ENCODE results near the gene ALDH1A3. TPM values are rescaled to one million over a fixed set of nuclear protein-coding genes. Genes with fewer than 3 reads are reported as not detected.

ALDH1A3 gene
- total and polyA plus RNA-seq, 5 donors from 2014 or later = not detected

DNA sequence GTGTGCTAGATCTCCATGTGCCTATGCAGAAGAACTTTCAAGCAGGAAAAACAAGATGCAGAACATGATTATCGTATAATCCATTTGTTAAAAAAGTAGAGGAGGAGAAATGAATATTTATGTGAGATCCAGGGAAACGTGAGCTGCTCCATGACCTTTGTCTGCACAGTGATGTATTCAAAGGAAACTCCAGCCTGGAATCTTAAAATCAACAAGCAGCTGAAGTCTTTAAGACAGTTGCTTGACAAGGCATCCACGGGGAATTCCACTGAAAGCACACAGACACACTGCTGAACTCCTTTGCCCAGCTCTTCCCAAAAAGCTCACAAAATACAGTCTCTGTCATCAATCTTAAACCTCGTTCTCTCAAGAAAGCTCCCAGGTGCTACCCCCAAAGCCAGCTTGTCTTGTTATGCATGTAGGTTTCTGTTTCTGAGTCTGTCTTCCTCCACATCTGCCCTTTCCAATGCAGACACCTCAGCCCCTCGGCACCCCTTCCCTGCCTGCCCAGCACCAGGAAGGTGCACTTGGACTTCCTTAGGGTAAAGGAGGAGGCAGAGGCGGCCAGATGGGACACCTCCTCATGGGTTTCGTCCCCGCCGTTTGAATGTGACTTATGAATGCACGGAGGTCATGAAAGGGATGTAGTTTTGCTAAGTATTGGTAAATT, 68.3 kb downstream of the ALDH1A3 start:
- H3K9me3 Mint-ChIP-seq = no peaks in the 10 kb centered on the region
- H3K9me3 ChIP-seq (ENCODE audit: control insufficient read depth in 2 of 2, low read length in 2 of 2) = no peaks in the 10 kb centered on the region
- no peaks in the 10 kb centered on the region for H3K4me1 Mint-ChIP-seq
- ATAC-seq (ENCODE audit: low read depth in 2 of 2) (no peak), DNase-seq (no peak)
- H3K36me3 Mint-ChIP-seq = no peaks in the 10 kb centered on the region
- no peak overlapping the region for H3K4me3 Mint-ChIP-seq
- no peaks in the 10 kb centered on the region for H3K4me1 ChIP-seq (ENCODE audit: control insufficient read depth, insufficient read depth, low read length, poor library complexity, severe bottlenecking)
- no peak overlapping the region for H3K27ac ChIP-seq (ENCODE audit: insufficient read depth, low read length, poor library complexity, severe bottlenecking)
- no peak overlapping the region for H3K27ac Mint-ChIP-seq
- H3K4me3 ChIP-seq (ENCODE audit: low read depth, low read length) = no peak overlapping the region
- H3K27me3 ChIP-seq (ENCODE audit: control insufficient read depth, insufficient read depth, low read length) = no peaks in the 10 kb centered on the region
- H3K36me3 ChIP-seq (ENCODE audit: control insufficient read depth, insufficient read depth, low read length) = no peaks in the 10 kb centered on the region
- H3K27me3 Mint-ChIP-seq = peaks cover 5% of the 10 kb centered on the region

DNA sequence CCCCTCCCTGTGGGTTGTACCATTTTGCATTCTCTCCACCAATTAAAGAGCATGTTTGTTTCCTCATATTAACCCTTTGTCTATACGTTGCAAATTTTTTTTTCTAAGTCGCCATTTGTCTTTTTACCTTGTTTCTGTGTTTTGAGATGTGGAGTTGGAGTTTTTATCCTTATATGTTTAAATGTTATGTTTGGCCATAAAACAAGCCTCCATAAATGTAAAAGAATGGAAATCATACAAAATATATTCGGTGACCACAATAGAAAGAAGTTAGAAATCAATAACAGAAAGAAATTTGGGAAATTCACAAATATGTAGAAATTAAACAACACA, 68.8 kb downstream of the ALDH1A3 start:
- ATAC-seq (ENCODE audit: low read depth in 2 of 2) (no peak), DNase-seq (no peak)
- Mint-ChIP-seq H3K36me3 (no peaks in the 10 kb centered on the region), H3K9me3 (no peaks in the 10 kb centered on the region), H3K4me3 (no peak overlapping the region), H3K4me1 (no peaks in the 10 kb centered on the region), H3K27me3 (peaks cover 10% of the 10 kb centered on the region), H3K27ac (no peak overlapping the region)
- no peaks in the 10 kb centered on the region for H3K4me1 ChIP-seq (ENCODE audit: control insufficient read depth, insufficient read depth, low read length, poor library complexity, severe bottlenecking)
- H3K36me3 ChIP-seq (ENCODE audit: control insufficient read depth, insufficient read depth, low read length) = no peaks in the 10 kb centered on the region
- H3K27me3 ChIP-seq (ENCODE audit: control insufficient read depth, insufficient read depth, low read length) = no peaks in the 10 kb centered on the region
- H3K9me3 ChIP-seq (ENCODE audit: control insufficient read depth in 2 of 2, low read length in 2 of 2) = no peaks in the 10 kb centered on the region
- no peak overlapping the region for H3K4me3 ChIP-seq (ENCODE audit: low read depth, low read length)
- no peak overlapping the region for H3K27ac ChIP-seq (ENCODE audit: insufficient read depth, low read length, poor library complexity, severe bottlenecking)

DNA sequence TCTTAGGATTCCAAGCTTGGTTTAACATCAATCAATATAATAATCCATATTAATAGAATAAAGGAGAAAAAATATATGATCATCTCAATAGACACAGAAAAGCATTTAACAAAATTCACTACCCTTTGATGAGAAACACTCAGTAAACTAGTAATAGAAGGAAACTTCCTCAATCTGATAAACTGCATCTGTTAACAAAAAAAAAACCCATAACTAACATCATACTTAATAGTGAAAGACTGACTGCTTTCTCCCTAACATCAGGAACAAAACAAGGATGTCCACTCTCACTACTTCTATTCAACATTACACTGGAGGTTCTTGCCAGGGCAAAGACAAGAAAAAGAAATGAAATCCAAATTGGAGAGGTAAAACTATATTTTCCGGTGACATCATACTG, 70.1 kb downstream of the ALDH1A3 start:
- Histone ChIP-seq H3K9me3 (ENCODE audit: control insufficient read depth in 2 of 2, low read length in 2 of 2) (no peaks in the 10 kb centered on the region), H3K27ac (ENCODE audit: insufficient read depth, low read length, poor library complexity, severe bottlenecking) (no peak overlapping the region), H3K36me3 (ENCODE audit: control insufficient read depth, insufficient read depth, low read length) (no peaks in the 10 kb centered on the region), H3K4me1 (ENCODE audit: control insufficient read depth, insufficient read depth, low read length, poor library complexity, severe bottlenecking) (no peaks in the 10 kb centered on the region), H3K27me3 (ENCODE audit: control insufficient read depth, insufficient read depth, low read length) (peaks cover 1% of the 10 kb centered on the region), H3K4me3 (ENCODE audit: low read depth, low read length) (no peak overlapping the region)
- ATAC-seq (ENCODE audit: low read depth in 2 of 2) (no peak), DNase-seq (no peak)
- Mint-ChIP-seq H3K27ac (no peak overlapping the region), H3K36me3 (no peaks in the 10 kb centered on the region), H3K9me3 (no peaks in the 10 kb centered on the region), H3K27me3 (peaks cover 11% of the 10 kb centered on the region), H3K4me3 (no peak overlapping the region), H3K4me1 (no peaks in the 10 kb centered on the region)

DNA sequence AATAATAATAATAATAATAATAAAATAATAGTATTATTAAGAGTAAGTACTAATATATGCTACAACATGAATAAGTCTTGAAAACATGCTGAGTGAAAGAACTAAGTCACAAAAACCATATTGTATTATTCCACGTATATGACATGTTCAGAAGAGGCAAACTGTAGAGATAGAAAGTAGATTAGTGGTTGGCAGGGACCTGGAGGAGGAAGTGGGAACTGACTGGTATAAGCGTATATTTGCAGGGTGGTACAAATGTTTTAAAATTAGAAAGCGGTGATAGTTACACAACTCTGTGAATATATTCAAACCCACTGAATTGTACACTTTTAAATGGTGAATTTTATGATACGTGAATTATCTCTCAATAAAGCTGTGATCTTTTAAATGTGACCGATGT, 72.3 kb downstream of the ALDH1A3 start:
- DNase-seq (no peak), ATAC-seq (ENCODE audit: low read depth in 2 of 2) (no peak)
- Histone ChIP-seq H3K4me3 (ENCODE audit: low read depth, low read length) (no peak overlapping the region), H3K36me3 (ENCODE audit: control insufficient read depth, insufficient read depth, low read length) (no peaks in the 10 kb centered on the region), H3K9me3 (ENCODE audit: control insufficient read depth in 2 of 2, low read length in 2 of 2) (no peaks in the 10 kb centered on the region), H3K27ac (ENCODE audit: insufficient read depth, low read length, poor library complexity, severe bottlenecking) (no peak overlapping the region), H3K27me3 (ENCODE audit: control insufficient read depth, insufficient read depth, low read length) (peaks cover 2% of the 10 kb centered on the region), H3K4me1 (ENCODE audit: control insufficient read depth, insufficient read depth, low read length, poor library complexity, severe bottlenecking) (no peaks in the 10 kb centered on the region)
- peaks cover 0 to 3% (median 0%) of the 10 kb centered on the region in 7 donors for H3K9me3 Mint-ChIP-seq
- H3K4me3 Mint-ChIP-seq = no peak overlapping the region
- peaks cover 19% of the 10 kb centered on the region for H3K27me3 Mint-ChIP-seq
- no peaks in the 10 kb centered on the region for H3K36me3 Mint-ChIP-seq
- no peaks in the 10 kb centered on the region for H3K4me1 Mint-ChIP-seq
- no peak overlapping the region for H3K27ac Mint-ChIP-seq

DNA sequence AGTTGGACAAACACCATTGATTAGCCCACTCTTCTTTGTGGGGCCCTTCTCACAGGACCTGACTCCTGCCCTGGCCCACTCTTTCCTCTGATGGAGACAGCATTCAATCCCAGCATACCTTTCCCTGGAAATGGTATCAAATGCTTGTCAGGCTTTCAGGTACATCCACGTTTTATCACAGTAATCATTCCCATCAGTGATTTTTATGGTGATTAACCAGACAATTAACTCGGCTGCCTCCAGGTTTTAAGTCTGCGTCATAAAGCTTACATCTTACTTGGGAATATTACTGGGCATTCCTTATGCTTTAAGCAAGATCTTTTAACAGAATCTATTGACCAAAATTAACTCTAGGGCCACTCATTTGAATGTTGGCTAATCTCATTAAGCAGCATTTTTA, 72.9 kb downstream of the ALDH1A3 start:
- no peak for ATAC-seq (ENCODE audit: low read depth in 2 of 2)
- Histone ChIP-seq H3K9me3 (ENCODE audit: control insufficient read depth in 2 of 2, low read length in 2 of 2) (no peaks in the 10 kb centered on the region), H3K36me3 (ENCODE audit: control insufficient read depth, insufficient read depth, low read length) (no peaks in the 10 kb centered on the region), H3K4me3 (ENCODE audit: low read depth, low read length) (no peak overlapping the region), H3K4me1 (ENCODE audit: control insufficient read depth, insufficient read depth, low read length, poor library complexity, severe bottlenecking) (no peaks in the 10 kb centered on the region), H3K27me3 (ENCODE audit: control insufficient read depth, insufficient read depth, low read length) (peaks cover 3% of the 10 kb centered on the region), H3K27ac (ENCODE audit: insufficient read depth, low read length, poor library complexity, severe bottlenecking) (no peak overlapping the region)
- no peaks in the 10 kb centered on the region for H3K4me1 Mint-ChIP-seq
- H3K36me3 Mint-ChIP-seq = no peaks in the 10 kb centered on the region
- H3K27me3 Mint-ChIP-seq = peaks cover 25% of the 10 kb centered on the region
- H3K4me3 Mint-ChIP-seq = no peak overlapping the region
- no peak overlapping the region for H3K27ac Mint-ChIP-seq
- no peak for DNase-seq
- peaks cover 0 to 6% (median 0%) of the 10 kb centered on the region in 7 donors for H3K9me3 Mint-ChIP-seq

DNA sequence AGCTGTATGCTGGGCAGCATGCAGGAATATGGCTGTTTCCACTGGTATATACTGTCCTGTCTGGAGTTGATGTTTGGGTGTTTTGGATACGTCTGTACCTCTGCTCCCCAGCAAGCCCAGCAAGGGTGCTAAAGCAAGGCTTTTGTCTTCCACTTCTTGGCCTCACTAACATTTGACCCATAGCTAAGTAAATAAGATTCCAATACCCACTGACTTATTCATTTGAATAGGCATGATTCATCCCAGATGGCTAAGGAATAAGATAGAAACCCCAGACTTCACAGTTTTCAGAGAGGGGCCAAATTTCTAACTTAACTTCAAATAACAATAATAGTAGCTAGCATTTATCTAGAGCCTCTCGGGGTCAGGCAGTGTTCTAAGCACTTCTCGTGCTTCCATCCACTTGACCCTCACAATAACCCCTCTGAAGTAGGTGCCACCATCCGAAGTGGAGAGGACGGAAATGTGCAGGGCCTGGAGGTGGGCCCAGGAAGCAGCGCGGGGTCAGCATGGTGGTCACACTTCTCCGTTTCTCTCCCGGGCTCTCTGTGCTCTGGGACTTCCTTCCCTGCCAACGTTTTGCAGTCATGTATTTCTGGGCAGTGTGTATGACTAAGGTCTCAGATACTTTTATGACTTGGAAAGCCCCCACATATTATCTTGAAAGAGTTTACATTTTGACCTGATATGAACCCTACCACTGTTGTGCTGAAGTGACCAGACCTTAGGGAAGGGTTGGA, 78.9 kb downstream of the ALDH1A3 start:
- Mint-ChIP-seq H3K9me3 (peaks cover 0 to 7% (median 0%) of the 10 kb centered on the region in 7 donors), H3K27ac (no peak overlapping the region), H3K27me3 (peaks cover 30% of the 10 kb centered on the region), H3K4me3 (no peak overlapping the region), H3K36me3 (no peaks in the 10 kb centered on the region), H3K4me1 (no peaks in the 10 kb centered on the region)
- Histone ChIP-seq H3K4me3 (ENCODE audit: low read depth, low read length) (no peak overlapping the region), H3K27me3 (ENCODE audit: control insufficient read depth, insufficient read depth, low read length) (peaks cover 3% of the 10 kb centered on the region), H3K9me3 (ENCODE audit: control insufficient read depth in 2 of 2, low read length in 2 of 2) (no peaks in the 10 kb centered on the region), H3K27ac (ENCODE audit: insufficient read depth, low read length, poor library complexity, severe bottlenecking) (no peak overlapping the region), H3K4me1 (ENCODE audit: control insufficient read depth, insufficient read depth, low read length, poor library complexity, severe bottlenecking) (no peaks in the 10 kb centered on the region), H3K36me3 (ENCODE audit: control insufficient read depth, insufficient read depth, low read length) (no peaks in the 10 kb centered on the region)
- DNase-seq = no peak
- no peak for ATAC-seq (ENCODE audit: low read depth in 2 of 2)

DNA sequence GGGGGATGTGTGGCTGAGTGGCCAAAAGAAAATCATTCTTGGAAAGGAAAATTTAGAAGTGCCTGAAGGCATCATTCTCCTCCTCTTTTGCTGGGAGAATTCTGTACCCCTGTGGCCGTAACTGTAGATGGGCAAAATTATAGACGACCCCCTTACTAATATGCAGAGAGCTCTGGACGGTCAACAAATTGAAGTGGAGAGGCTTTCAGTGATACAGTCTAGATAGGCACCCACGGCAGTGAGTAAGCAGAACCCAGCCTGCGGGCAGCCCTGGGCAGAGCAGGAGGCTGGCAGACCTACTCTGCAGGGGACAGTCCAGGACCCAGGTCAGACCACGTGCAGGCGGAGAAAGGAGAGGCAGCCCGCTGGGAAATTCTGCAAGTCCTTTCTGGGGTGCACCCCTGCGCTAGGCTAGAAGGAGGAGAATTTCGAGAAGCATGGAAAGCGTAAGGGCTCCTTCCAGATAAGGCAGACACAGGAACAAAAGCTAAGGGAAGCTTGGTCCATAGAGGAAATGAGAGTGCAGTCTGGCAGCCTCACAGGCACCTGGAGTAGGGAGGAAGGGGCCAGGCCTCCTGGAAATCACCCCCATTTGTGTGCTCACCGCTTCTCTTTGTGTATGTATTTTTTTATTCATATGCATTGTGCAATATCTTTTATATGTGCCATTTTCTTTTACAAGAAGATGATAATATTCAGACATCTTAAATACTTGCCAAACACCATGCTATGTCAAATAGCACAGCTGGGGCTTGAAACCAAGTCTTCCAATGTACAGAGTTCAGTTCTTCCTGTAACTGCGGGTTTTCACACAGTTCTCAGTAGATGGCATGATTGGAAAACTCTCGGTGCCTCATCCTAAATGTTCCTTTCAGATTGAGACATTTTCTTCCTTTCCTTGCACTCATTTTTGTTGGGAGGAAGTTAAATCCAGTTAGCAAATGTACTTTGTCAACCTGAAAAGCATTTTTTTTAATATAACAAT, 79.7 kb downstream of the ALDH1A3 start:
- no peak overlapping the region for H3K27ac Mint-ChIP-seq
- ATAC-seq (ENCODE audit: low read depth in 2 of 2) = no peak
- no peak overlapping the region for H3K27ac ChIP-seq (ENCODE audit: insufficient read depth, low read length, poor library complexity, severe bottlenecking)

More for the DNA sequence above, 79.7 kb downstream of the ALDH1A3 start:
- Histone ChIP-seq H3K9me3 (ENCODE audit: control insufficient read depth in 2 of 2, low read length in 2 of 2) (no peaks in the 10 kb centered on the region), H3K27me3 (ENCODE audit: control insufficient read depth, insufficient read depth, low read length) (peaks cover 2% of the 10 kb centered on the region), H3K4me1 (ENCODE audit: control insufficient read depth, insufficient read depth, low read length, poor library complexity, severe bottlenecking) (no peaks in the 10 kb centered on the region), H3K4me3 (ENCODE audit: low read depth, low read length) (no peak overlapping the region), H3K36me3 (ENCODE audit: control insufficient read depth, insufficient read depth, low read length) (no peaks in the 10 kb centered on the region)
- Mint-ChIP-seq H3K27me3 (peaks cover 30% of the 10 kb centered on the region), H3K36me3 (no peaks in the 10 kb centered on the region), H3K9me3 (peaks cover 0 to 7% (median 0%) of the 10 kb centered on the region in 7 donors), H3K4me1 (no peaks in the 10 kb centered on the region), H3K4me3 (no peak overlapping the region)
- DNase-seq = no peak
